ENCODE results near the gene SPATS2.

- TF ChIP-seq YY1 (IDR thresholded peaks at IDR 0.05; ENCODE audit: insufficient read depth, insufficient read length), result no peak
- TF ChIP-seq ZNF274 (IDR thresholded peaks at IDR 0.05; ENCODE audit: low read depth, low read length), result no peak
- TF ChIP-seq SUZ12 (IDR thresholded peaks at IDR 0.05; ENCODE audit: extremely low read depth, insufficient read depth, insufficient read length), result no peak
Observed at GRCh38 chr12:49543221-49543913, 176.1 kb downstream of the SPATS2 start.
